Measurements from ENCODE around the gene LRTM2.

GRCh38 chr12:1865284-1865866 is 45.0 kb downstream of the LRTM2 start:
- TF ChIP-seq POLR2A (IDR thresholded peaks at IDR 0.05) = no peak
- TF ChIP-seq CTCF (IDR thresholded peaks at IDR 0.05) = no peak
- no peak for TF ChIP-seq POLR2AphosphoS5 (IDR thresholded peaks at IDR 0.05)

All from transverse colon (tissue), 4 donors.